GM18498 (cell line): ENCODE data around the gene OVCH1.
"Not testable (repeated sequence)": the region's sequence is repeated elsewhere in the genome, so short reads cannot be mapped to it uniquely, and the experiment has no call there.

Experiments used
- ATAC-seq: cut with Tn5 transposase; IDR thresholded peaks from one replicate; pipeline ENCODE4 v1.9.1; 2021; ENCODE audit warnings: mild to moderate bottlenecking, moderate library complexity; ENCODE audit not compliant: unreplicated experiment

OVCH1 gene

GRCh38 chr12:29499235-29499634 is 1.7 kb upstream of the OVCH1 start:
- ATAC-seq, result no peak

GRCh38 chr12:29492891-29493290 is 4.6 kb downstream of the OVCH1 start:
- ATAC-seq, result no peak

- ATAC-seq, result no peak
Measured at GRCh38 chr12:29486972-29487371, 10.5 kb downstream of the OVCH1 start.

- no peak for ATAC-seq
Measured at GRCh38 chr12:29463198-29463597, 34.3 kb downstream of the OVCH1 start.

GRCh38 chr12:29460082-29460481 is 37.4 kb downstream of the OVCH1 start:
- no peak for ATAC-seq

- no peak for ATAC-seq
Measured at GRCh38 chr12:29455087-29455486, 42.4 kb downstream of the OVCH1 start.

- no peak for ATAC-seq
Measured at GRCh38 chr12:29451888-29452287, 45.6 kb downstream of the OVCH1 start.

GRCh38 chr12:29448157-29448556 is 49.3 kb downstream of the OVCH1 start:
- no peak for ATAC-seq

- no peak for ATAC-seq
Measured at GRCh38 chr12:29447285-29447975, 50.1 kb downstream of the OVCH1 start.

- no peak for ATAC-seq
Measured at GRCh38 chr12:29439506-29439905, 58.0 kb downstream of the OVCH1 start.

GRCh38 chr12:29438752-29439408 is 58.6 kb downstream of the OVCH1 start:
- ATAC-seq, result no peak

- no peak for ATAC-seq
Measured at GRCh38 chr12:29437575-29437974, 59.9 kb downstream of the OVCH1 start.

- ATAC-seq, result not testable (repeated sequence)
Measured at GRCh38 chr12:29436815-29437214, 60.7 kb downstream of the OVCH1 start.

GRCh38 chr12:29431513-29431912 is 66.0 kb downstream of the OVCH1 start:
- no peak for ATAC-seq

- ATAC-seq, result no peak
Measured at GRCh38 chr12:29430716-29431044, 66.8 kb downstream of the OVCH1 start.

- ATAC-seq, result no peak
Measured at GRCh38 chr12:29429999-29430715, 67.3 kb downstream of the OVCH1 start.

- peak; percentile 50 for ATAC-seq
Measured at GRCh38 chr12:29428633-29429032, 68.9 kb downstream of the OVCH1 start.

- ATAC-seq, result peak; percentile 99
Measured at GRCh38 chr12:29427964-29428363, 69.5 kb downstream of the OVCH1 start.

GRCh38 chr12:29426498-29426897 is 71.0 kb downstream of the OVCH1 start:
- ATAC-seq, result no peak

- ATAC-seq, result no peak
Measured at GRCh38 chr12:29425722-29426121, 71.8 kb downstream of the OVCH1 start.

- ATAC-seq, result no peak
Measured at GRCh38 chr12:29416748-29417147, 80.7 kb downstream of the OVCH1 start.

- ATAC-seq, result no peak
Measured at GRCh38 chr12:29415111-29415510, 82.4 kb downstream of the OVCH1 start.
